DMS53 (cell line): ENCODE measurements around the gene GNL3.
A peak's percentile ranks its signal among the peaks of the same experiment; 100 is the strongest.
"Not testable (repeated sequence)": the region's sequence is repeated elsewhere in the genome, so short reads cannot be mapped to it uniquely, and the experiment has no call there.

Experiments
- DNase-seq: peaks from one replicate; lab custom pipeline; 2025; lab: John Stamatoyannopoulos, UW

GNL3 gene

GRCh38 chr3:52721002-52721729, 35.3 kb downstream of the GNL3 start:
- no peak for DNase-seq

- DNase-seq, result no peak
These were observed 35.8 kb downstream of the GNL3 start for GRCh38 chr3:52721730-52722008.

- DNase-seq, result no peak
These were observed 36.7 kb downstream of the GNL3 start for GRCh38 chr3:52722491-52722890.

GRCh38 chr3:52723935-52724334, 38.1 kb downstream of the GNL3 start:
- no peak for DNase-seq

GRCh38 chr3:52724511-52724910, 38.7 kb downstream of the GNL3 start:
- no peak for DNase-seq

GRCh38 chr3:52728753-52729152, 42.9 kb downstream of the GNL3 start:
- not testable (repeated sequence) for DNase-seq

- DNase-seq, result no peak
These were observed 44.8 kb downstream of the GNL3 start for GRCh38 chr3:52730681-52731080.

GRCh38 chr3:52731590-52731989, 45.8 kb downstream of the GNL3 start:
- DNase-seq, result no peak

- no peak for DNase-seq
These were observed 47.5 kb downstream of the GNL3 start for GRCh38 chr3:52733256-52733891.

GRCh38 chr3:52739730-52740129, 53.9 kb downstream of the GNL3 start:
- DNase-seq, result no peak

GRCh38 chr3:52742418-52743041, 56.7 kb downstream of the GNL3 start:
- DNase-seq, result peak; percentile 24

- DNase-seq, result no peak
These were observed 57.3 kb downstream of the GNL3 start for GRCh38 chr3:52743152-52743551.

- no peak for DNase-seq
These were observed 57.9 kb downstream of the GNL3 start for GRCh38 chr3:52743721-52744120.
